CD14-positive monocyte (primary cell): ENCODE results near the gene DTNB. TPM values are rescaled to one million over a fixed set of nuclear protein-coding genes. Genes with fewer than 3 reads are reported as not detected.

Experiments
- DNase-seq, 3 donors: peaks; one replicate each; pipeline ENCODE4 v3.0.0-alpha.2; 2011 to 2022
- H2AFZ ChIP-seq: 2 replicates; pipeline ENCODE4 v1.6.0; 2012; ENCODE audit warnings: mild to moderate bottlenecking, low read depth, low read length, inconsistent platforms; ENCODE audit not compliant: insufficient read depth, poor library complexity, severe bottlenecking
- H3K27ac ChIP-seq, 2 donors: 1 replicate in 1 of 2; 2 replicates in 1 of 2; pipeline ENCODE4 v1.5.1; 2012 to 2013; ENCODE audit warnings: low read length in 2 of 2, control low read depth in 1 of 2, inconsistent platforms in 1 of 2, low read depth in 1 of 2, mild to moderate bottlenecking in 1 of 2
- H3K27me3 ChIP-seq, 2 donors: one replicate each; pipeline versions ENCODE4 v1.6.0 to v1.6.1; 2011 to 2013; ENCODE audit warnings: low read length in 2 of 2; ENCODE audit not compliant: control insufficient read depth in 2 of 2, insufficient read depth in 2 of 2
- H3K36me3 ChIP-seq, 2 donors: replicated peaks in 1 of 2; 1 replicate in 1 of 2; 2 replicates in 1 of 2; pipeline versions ENCODE4 v1.5.1 to v1.6.1; 2012 to 2013; ENCODE audit warnings: low read length in 2 of 2, control low read depth in 1 of 2, inconsistent platforms in 1 of 2, mild to moderate bottlenecking in 1 of 2; ENCODE audit not compliant: insufficient read depth in 2 of 2, control insufficient read depth in 1 of 2
- H3K4me1 ChIP-seq, 2 donors: 1 replicate in 1 of 2; 2 replicates in 1 of 2; pipeline versions ENCODE4 v1.5.1 to v1.6.1; 2012 to 2013; ENCODE audit warnings: low read length in 2 of 2, control low read depth in 1 of 2, inconsistent platforms in 1 of 2, mild to moderate bottlenecking in 1 of 2, moderate library complexity in 1 of 2; ENCODE audit not compliant: insufficient read depth in 2 of 2, control insufficient read depth in 1 of 2
- H3K4me2 ChIP-seq: replicated peaks from 2 replicates; pipeline ENCODE3; 2012; ENCODE audit warnings: low read length, moderate library complexity, mild to moderate bottlenecking; ENCODE audit not compliant: poor library complexity, severe bottlenecking; ENCODE audit errors: extremely low read depth
- H3K4me3 ChIP-seq, 3 experiments: fragments of 200-600 bp in 1 of 3; sonication (generic) in 1 of 3; replicated peaks in 1 of 3; 1 replicate in 2 of 3; 2 replicates in 1 of 3; pipeline ENCODE4 v1.5.1; 2011 to 2013; ENCODE audit warnings: low read length in 3 of 3, mild to moderate bottlenecking in 3 of 3, control low read depth in 2 of 3, low read depth in 2 of 3, inconsistent platforms in 1 of 3, moderate library complexity in 1 of 3
- H3K79me2 ChIP-seq: 2 replicates; pipeline ENCODE4 v1.6.0; 2012; ENCODE audit warnings: mild to moderate bottlenecking, control low read depth, inconsistent platforms, low read length, moderate library complexity; ENCODE audit not compliant: insufficient read depth
- H3K9ac ChIP-seq: 2 replicates; pipeline ENCODE4 v1.6.0; 2017; ENCODE audit warnings: low read length, mild to moderate bottlenecking; ENCODE audit not compliant: insufficient read depth, poor library complexity, severe bottlenecking
- H3K9me3 ChIP-seq, 2 donors: replicated peaks in 1 of 2; 1 replicate in 1 of 2; 2 replicates in 1 of 2; pipeline versions ENCODE4 v1.5.1 to v1.6.1; 2012 to 2013; ENCODE audit warnings: low read length in 2 of 2, control low read depth in 1 of 2; ENCODE audit not compliant: control insufficient read depth in 1 of 2, insufficient read depth in 1 of 2
- H4K20me1 ChIP-seq: 2 replicates; pipeline ENCODE4 v1.6.0; 2012; ENCODE audit warnings: mild to moderate bottlenecking, low read length, control low read depth, moderate library complexity; ENCODE audit not compliant: insufficient read depth
- H3K27ac Mint-ChIP-seq, 7 donors: one replicate each; pipeline ENCODE4 v1.8.0; 2020; ENCODE audit warnings: mild to moderate bottlenecking in 7 of 7, mixed read lengths in 7 of 7, moderate library complexity in 6 of 7, inconsistent platforms in 2 of 7
- H3K27me3 Mint-ChIP-seq, 3 donors: one replicate each; pipeline ENCODE4 v1.8.0; 2021 to 2022; ENCODE audit warnings: low read depth in 3 of 3, mild to moderate bottlenecking in 3 of 3, mixed read lengths in 3 of 3, moderate library complexity in 3 of 3, inconsistent platforms in 1 of 3
- H3K36me3 Mint-ChIP-seq, 2 donors: one replicate each; pipeline ENCODE4 v1.8.0; 2020; ENCODE audit warnings: mixed read lengths in 2 of 2, inconsistent platforms in 1 of 2, mild to moderate bottlenecking in 1 of 2
- H3K4me1 Mint-ChIP-seq: one replicate; pipeline ENCODE4 v1.8.0; 2020; ENCODE audit warnings: mild to moderate bottlenecking, mixed read lengths
- H3K4me3 Mint-ChIP-seq, 2 donors: one replicate each; pipeline ENCODE4 v1.8.0; 2020; ENCODE audit warnings: mild to moderate bottlenecking in 2 of 2, mixed read lengths in 2 of 2, moderate library complexity in 1 of 2
- H3K9me3 Mint-ChIP-seq, 7 donors: one replicate each; pipeline ENCODE4 v1.8.0; 2020 to 2022; ENCODE audit warnings: mixed read lengths in 7 of 7, mild to moderate bottlenecking in 6 of 7, moderate library complexity in 6 of 7, inconsistent platforms in 2 of 7
- WGBS: methylation state at CpG from one replicate; pipeline ENCODE4 v1.1.5; 2013; ENCODE audit warnings: missing lambda C conversion rate; ENCODE audit not compliant: insufficient coverage; 5-methylcytosine and 5-hydroxymethylcytosine counted together
- intact Hi-C, 2 donors: fragments of 100-400 bp; cut with micrococcal nuclease; formaldehyde crosslinking; loops; one replicate each; pipeline versions ENCODE4 v1.15.0 to v1.15.1; 2023
- polyA plus RNA-seq, 3 donors: library from polyadenylated mRNA; depleted of rRNA in 1 of 3; unstranded in 2 of 3; stranded (reverse) in 1 of 3; fragments of 300-500 nt in 2 of 3; fragments of >200 nt in 1 of 3; fragmentation: Illumina TruSeq in 2 of 3; gene quantifications; 1 replicate in 2 of 3; 2 replicates in 1 of 3; pipeline ENCODE4 v1.2.3, GENCODE V29; 2012 to 2021
- TF ChIP-seq, protein P1 (sequence below): fragments of 200-600 bp; IDR thresholded peaks from one replicate; pipeline ENCODE4 v1.8.0; 2022; ENCODE audit warnings: antibody characterized with exemption, mild to moderate bottlenecking

Gene DTNB
- polyA plus RNA-seq, 3 donors, result 3.0 to 4.2 (median 3.3) TPM

DNA sequence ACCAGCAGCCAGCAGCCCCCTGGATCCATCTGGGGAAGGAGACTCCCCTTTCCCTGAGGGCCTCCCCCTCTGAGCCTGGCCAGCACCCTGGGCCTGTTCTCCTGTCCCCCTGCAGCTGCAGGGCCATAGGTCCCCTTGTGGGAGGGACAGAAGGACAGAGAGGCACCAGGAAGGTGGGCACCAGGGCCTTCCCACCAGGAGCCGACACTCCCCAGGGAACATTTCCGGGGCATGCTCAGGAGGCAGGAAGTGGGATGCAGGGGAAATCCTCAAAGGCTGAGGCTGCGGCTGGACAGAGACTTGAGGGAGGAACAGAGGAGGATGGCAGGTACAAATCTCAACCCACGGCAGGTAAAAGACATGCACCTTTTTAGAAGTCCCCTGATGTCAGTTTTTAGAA is 317.3 kb downstream of the DTNB start:
- WGBS, result 93% methylated on average over 2 of the region's 4 CpGs
- Histone ChIP-seq H2AFZ (no peak overlapping the region), H3K4me1 (no peaks in the 10 kb centered on the region), H3K36me3 (no peaks in the 10 kb centered on the region), H3K4me2 (no peak overlapping the region), H3K27ac (no peak overlapping the region), H3K9me3 (no peaks in the 10 kb centered on the region), H3K4me3 (no peak overlapping the region), H3K79me2 (no peaks in the 10 kb centered on the region), H4K20me1 (no peaks in the 10 kb centered on the region), H3K9ac (no peak overlapping the region), H3K27me3 (no peaks in the 10 kb centered on the region)
- no peak for DNase-seq
- intact Hi-C loops, result no loop called here
- peaks cover 0 to 4% (median 1%) of the 10 kb centered on the region in 7 donors for H3K9me3 Mint-ChIP-seq
- H3K4me3 Mint-ChIP-seq, result no peak overlapping the region
- no peak overlapping the region for H3K27ac Mint-ChIP-seq
- H3K4me1 Mint-ChIP-seq, result peaks cover 4% of the 10 kb centered on the region
- TF ChIP-seq, protein P1, sequence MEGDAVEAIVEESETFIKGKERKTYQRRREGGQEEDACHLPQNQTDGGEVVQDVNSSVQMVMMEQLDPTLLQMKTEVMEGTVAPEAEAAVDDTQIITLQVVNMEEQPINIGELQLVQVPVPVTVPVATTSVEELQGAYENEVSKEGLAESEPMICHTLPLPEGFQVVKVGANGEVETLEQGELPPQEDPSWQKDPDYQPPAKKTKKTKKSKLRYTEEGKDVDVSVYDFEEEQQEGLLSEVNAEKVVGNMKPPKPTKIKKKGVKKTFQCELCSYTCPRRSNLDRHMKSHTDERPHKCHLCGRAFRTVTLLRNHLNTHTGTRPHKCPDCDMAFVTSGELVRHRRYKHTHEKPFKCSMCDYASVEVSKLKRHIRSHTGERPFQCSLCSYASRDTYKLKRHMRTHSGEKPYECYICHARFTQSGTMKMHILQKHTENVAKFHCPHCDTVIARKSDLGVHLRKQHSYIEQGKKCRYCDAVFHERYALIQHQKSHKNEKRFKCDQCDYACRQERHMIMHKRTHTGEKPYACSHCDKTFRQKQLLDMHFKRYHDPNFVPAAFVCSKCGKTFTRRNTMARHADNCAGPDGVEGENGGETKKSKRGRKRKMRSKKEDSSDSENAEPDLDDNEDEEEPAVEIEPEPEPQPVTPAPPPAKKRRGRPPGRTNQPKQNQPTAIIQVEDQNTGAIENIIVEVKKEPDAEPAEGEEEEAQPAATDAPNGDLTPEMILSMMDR, result no peak
- no peaks in the 10 kb centered on the region for H3K36me3 Mint-ChIP-seq
- peaks cover 8 to 13% (median 10%) of the 10 kb centered on the region in 3 donors for H3K27me3 Mint-ChIP-seq

DNA sequence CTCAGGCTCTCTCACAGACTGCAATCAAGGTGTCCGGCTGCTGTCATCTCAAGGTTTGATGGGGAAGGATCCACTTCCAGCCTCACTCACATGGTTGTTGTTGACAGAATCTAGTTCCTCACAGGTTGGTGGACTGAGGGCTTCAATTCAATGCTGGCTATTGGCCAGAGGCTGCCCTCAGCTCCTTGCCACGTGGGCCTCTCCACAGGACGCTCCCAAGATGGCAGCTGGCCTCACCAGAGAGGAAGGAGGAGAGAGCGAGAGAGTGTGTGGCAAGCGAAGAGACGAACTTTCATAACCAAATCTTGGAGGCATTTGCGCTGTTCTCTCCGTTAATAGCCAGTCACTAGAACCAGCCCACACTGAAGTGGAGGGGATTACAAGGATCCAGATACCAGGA is 318.1 kb downstream of the DTNB start:
- Histone ChIP-seq H3K9ac (no peak overlapping the region), H3K9me3 (peaks cover 0 to 2% of the 10 kb centered on the region in 2 donors), H3K27me3 (no peaks in the 10 kb centered on the region), H3K4me1 (peaks cover 0 to under 1% of the 10 kb centered on the region in 2 donors), H3K36me3 (no peaks in the 10 kb centered on the region), H4K20me1 (no peaks in the 10 kb centered on the region), H3K4me2 (no peak overlapping the region), H2AFZ (peak overlapping the region; percentile 6), H3K27ac (no peak overlapping the region), H3K79me2 (no peaks in the 10 kb centered on the region), H3K4me3 (no peak overlapping the region)
- WGBS, result 87% methylated on average over 2 of the region's 8 CpGs
- intact Hi-C loops, result no loop called here
- Mint-ChIP-seq H3K9me3 (peaks cover 3 to 8% (median 5%) of the 10 kb centered on the region in 7 donors), H3K4me1 (peaks cover 6% of the 10 kb centered on the region), H3K36me3 (no peaks in the 10 kb centered on the region), H3K27ac (no peak overlapping the region), H3K27me3 (peaks cover 11 to 14% (median 13%) of the 10 kb centered on the region in 3 donors), H3K4me3 (no peak overlapping the region)
- DNase-seq, result no peak
- TF ChIP-seq, protein P1, result no peak
